A673 (cell line): ENCODE data around the gene NR2E1.
A peak's percentile ranks its signal among the peaks of the same experiment; 100 is the strongest.

Source experiments
- EZH2 ChIP-seq: fragments of 200-600 bp; sonication (generic); IDR thresholded peaks from 2 replicates; pipeline ENCODE4 v1.6.1; 2017; ENCODE audit warnings: borderline replicate concordance, low read depth, mild to moderate bottlenecking, mixed read lengths, antibody characterized with exemption, low read length; ENCODE audit not compliant: poor library complexity, severe bottlenecking
- TF ChIP-seq, protein P1 (sequence below): fragments of 300-800, 200-600 bp; sonication (generic); conservative IDR thresholded peaks from 2 replicates; pipeline ENCODE4 v1.5.1; 2017; ENCODE audit warnings: low read depth, mild to moderate bottlenecking, antibody characterized with exemption, low read length, moderate library complexity, mixed read lengths

DNA sequence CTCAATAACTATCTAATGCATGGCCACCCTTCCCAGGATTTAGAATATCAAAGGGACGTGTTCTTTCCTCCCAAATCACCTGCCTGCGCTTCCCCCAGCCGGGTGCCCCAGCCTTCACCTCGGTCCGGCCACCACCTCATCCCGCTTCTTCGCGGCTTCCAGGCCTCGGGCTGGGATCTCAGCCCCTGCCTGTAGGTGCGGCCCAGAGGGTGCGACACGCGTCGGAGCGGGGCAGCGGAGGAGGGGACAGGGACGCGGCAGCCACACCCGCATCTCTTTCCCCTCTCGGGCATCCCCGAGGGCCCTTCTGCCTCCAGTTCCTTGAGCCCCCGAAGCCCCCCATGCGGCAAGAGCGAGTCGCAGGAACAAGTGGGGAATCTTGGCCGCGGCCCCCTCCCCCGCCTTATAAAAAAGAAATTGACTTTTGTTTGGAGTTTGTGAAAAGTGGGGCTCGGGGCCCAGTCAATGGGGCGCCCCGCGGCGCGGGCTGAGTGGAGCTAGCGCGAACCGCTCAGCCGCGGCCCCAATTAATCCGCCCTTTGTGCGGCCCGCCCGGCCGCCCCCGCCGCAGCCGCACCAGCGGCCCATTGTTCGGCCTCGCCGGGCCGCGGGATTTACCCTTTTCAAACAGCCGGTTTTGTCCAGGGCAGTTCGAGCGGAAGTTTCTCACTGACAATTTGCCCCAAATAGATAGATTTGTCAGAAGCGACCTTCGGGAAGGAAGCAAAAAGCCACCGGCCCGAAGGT lies 8.4 kb upstream of the NR2E1 start:
- TF ChIP-seq, protein P1, sequence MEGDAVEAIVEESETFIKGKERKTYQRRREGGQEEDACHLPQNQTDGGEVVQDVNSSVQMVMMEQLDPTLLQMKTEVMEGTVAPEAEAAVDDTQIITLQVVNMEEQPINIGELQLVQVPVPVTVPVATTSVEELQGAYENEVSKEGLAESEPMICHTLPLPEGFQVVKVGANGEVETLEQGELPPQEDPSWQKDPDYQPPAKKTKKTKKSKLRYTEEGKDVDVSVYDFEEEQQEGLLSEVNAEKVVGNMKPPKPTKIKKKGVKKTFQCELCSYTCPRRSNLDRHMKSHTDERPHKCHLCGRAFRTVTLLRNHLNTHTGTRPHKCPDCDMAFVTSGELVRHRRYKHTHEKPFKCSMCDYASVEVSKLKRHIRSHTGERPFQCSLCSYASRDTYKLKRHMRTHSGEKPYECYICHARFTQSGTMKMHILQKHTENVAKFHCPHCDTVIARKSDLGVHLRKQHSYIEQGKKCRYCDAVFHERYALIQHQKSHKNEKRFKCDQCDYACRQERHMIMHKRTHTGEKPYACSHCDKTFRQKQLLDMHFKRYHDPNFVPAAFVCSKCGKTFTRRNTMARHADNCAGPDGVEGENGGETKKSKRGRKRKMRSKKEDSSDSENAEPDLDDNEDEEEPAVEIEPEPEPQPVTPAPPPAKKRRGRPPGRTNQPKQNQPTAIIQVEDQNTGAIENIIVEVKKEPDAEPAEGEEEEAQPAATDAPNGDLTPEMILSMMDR = no peak
- peak; percentile 100 for TF ChIP-seq EZH2
